Middle frontal gyrus (tissue), 1 donor: ENCODE measurements around the gene AKAP7.
"Not testable (repeated sequence)": the region's sequence is repeated elsewhere in the genome, so short reads cannot be mapped to it uniquely, and the experiment has no call there.

Source experiments
- DNase-seq: peaks from one replicate; pipeline ENCODE4 v3.0.0-alpha.2; 2015; ENCODE audit warnings: low spot score; ENCODE audit errors: extremely low spot score

The AKAP7 gene

GRCh38 chr6:131290955-131291354 is 155.7 kb downstream of the AKAP7 start:
- DNase-seq, result no peak

GRCh38 chr6:131292145-131292938 is 157.1 kb downstream of the AKAP7 start:
- no peak for DNase-seq

GRCh38 chr6:131293472-131293911 is 158.2 kb downstream of the AKAP7 start:
- no peak for DNase-seq

GRCh38 chr6:131295081-131295480 is 159.8 kb downstream of the AKAP7 start:
- DNase-seq, result no peak

- DNase-seq, result not testable (repeated sequence)
Measured at GRCh38 chr6:131300826-131301225, 165.6 kb downstream of the AKAP7 start.

GRCh38 chr6:131303338-131303930 is 168.2 kb downstream of the AKAP7 start:
- no peak for DNase-seq

GRCh38 chr6:131305037-131305850 is 170.0 kb downstream of the AKAP7 start:
- no peak for DNase-seq

GRCh38 chr6:131309437-131309836 is 174.2 kb downstream of the AKAP7 start:
- DNase-seq, result no peak

GRCh38 chr6:131314838-131315237 is 179.6 kb downstream of the AKAP7 start:
- DNase-seq, result no peak

GRCh38 chr6:131316654-131317053 is 181.4 kb downstream of the AKAP7 start:
- DNase-seq, result no peak

GRCh38 chr6:131317516-131317915 is 182.2 kb downstream of the AKAP7 start:
- DNase-seq, result no peak

GRCh38 chr6:131321589-131321988 is 186.3 kb downstream of the AKAP7 start:
- DNase-seq, result no peak

- DNase-seq, result no peak
Measured at GRCh38 chr6:131322125-131322524, 186.9 kb downstream of the AKAP7 start.

- not testable (repeated sequence) for DNase-seq
Measured at GRCh38 chr6:131325669-131326068, 190.4 kb downstream of the AKAP7 start.

- DNase-seq, result not testable (repeated sequence)
Measured at GRCh38 chr6:131328727-131329126, 193.5 kb downstream of the AKAP7 start.

GRCh38 chr6:131331151-131331550 is 195.9 kb downstream of the AKAP7 start:
- DNase-seq, result no peak

GRCh38 chr6:131331873-131332781 is 196.9 kb downstream of the AKAP7 start:
- no peak for DNase-seq
